H1 (cell line): ENCODE results near the gene CHMP4A. TPM values are rescaled to one million over a fixed set of nuclear protein-coding genes. Genes with fewer than 3 reads are reported as not detected.

Source experiments
- ATF3 ChIP-seq: IDR thresholded peaks from 2 replicates; pipeline ENCODE4 v1.6.1; 2011; ENCODE audit warnings: low read depth, mild to moderate bottlenecking, low read length; ENCODE audit not compliant: insufficient read depth
- E2F6 ChIP-seq: IDR thresholded peaks from 2 replicates; pipeline ENCODE4 v1.6.1; 2012; ENCODE audit warnings: inconsistent platforms
- GTF2F1 ChIP-seq: IDR thresholded peaks from 2 replicates; pipeline ENCODE4 v1.6.1; 2012; ENCODE audit warnings: low read depth, low read length, improper control_type of control experiment, borderline replicate concordance
- KDM4A ChIP-seq: IDR thresholded peaks from one replicate; pipeline ENCODE4 v1.7.1; 2012; ENCODE audit warnings: low read depth, mild to moderate bottlenecking, moderate library complexity, low read length, inconsistent platforms; ENCODE audit not compliant: severe bottlenecking
- PHF8 ChIP-seq: fragments of 200-600 bp; sonication (generic); conservative IDR thresholded peaks from 2 replicates; pipeline ENCODE4 v1.7.1; 2012; ENCODE audit warnings: low read depth, mild to moderate bottlenecking, inconsistent platforms, low read length, moderate library complexity
- SP2 ChIP-seq: IDR thresholded peaks from 2 replicates; pipeline ENCODE4 v1.6.1; 2012; ENCODE audit warnings: mild to moderate bottlenecking, low read length, inconsistent platforms
- TAF1 ChIP-seq: IDR thresholded peaks from 2 replicates; pipeline ENCODE4 v1.6.1; 2011; ENCODE audit warnings: mild to moderate bottlenecking, low read depth, low read length
- TBP ChIP-seq: IDR thresholded peaks from 2 replicates; pipeline ENCODE4 v1.6.1; 2011; ENCODE audit warnings: low read depth, low read length, improper control_type of control experiment
- polyA plus RNA-seq, 7 experiments: library from polyadenylated mRNA; depleted of rRNA in 3 of 7; stranded (reverse) in 5 of 7; unstranded in 2 of 7; fragments of >200 nt in 5 of 7; fragments of 200-250 nt in 2 of 7; gene quantifications; 1 replicate in 5 of 7; 2 replicates in 1 of 7; 4 replicates in 1 of 7; pipeline versions ENCODE4 v1.2.1 to v1.2.3, GENCODE V29; 2011 to 2013; ENCODE audit warnings: missing spikeins in 2 of 7, mixed read lengths in 2 of 7
- total RNA-seq: library from RNA; stranded (reverse); fragmentation: NEBNext Ultra II Directional; extraction: Animal tissue kit (Norgen Biotek cat#: 25700); gene quantifications from 2 replicates; pipeline ENCODE4 v1.2.1, GENCODE V29; 2021

The CHMP4A gene
- total and polyA plus RNA-seq, 2 of the 8 experiments (the other 6 are each of a cell fraction or from before 2014, with no cell fraction given): 32.9 to 37.6 TPM

GRCh38 chr14:24212924-24213865 lies at the start of gene CHMP4A (continued):
- TF ChIP-seq PHF8 (peak; percentile 99), KDM4A (peak; percentile 89), SP2 (no peak), GTF2F1 (peak; percentile 80; the same call in 1 of the 2 replicates), E2F6 (peak; percentile 66), ATF3 (peak; percentile 95), TBP (peak; percentile 84; the same call in 1 of the 2 replicates), TAF1 (peak; percentile 94)
- TF ChIP-seq, all 59 proteins: peak for 23
